GM19025 (cell line): Measurements from ENCODE around the gene ATP11B.
A peak's percentile ranks its signal among the peaks of the same experiment; 100 is the strongest.

ENCODE experiments used
- ATAC-seq: cut with Tn5 transposase; IDR thresholded peaks from one replicate; pipeline ENCODE4 v1.9.1; 2021; ENCODE audit warnings: mild to moderate bottlenecking, low read depth, moderate library complexity; ENCODE audit not compliant: unreplicated experiment

Gene ATP11B

GRCh38 chr3:182792901-182793662, at the start of gene ATP11B:
ATP11B (plus strand) TSS chr3:182793504; CDS start chr3:182793760, 256 bp downstream.
- ATAC-seq: peak; percentile 76

DNA sequence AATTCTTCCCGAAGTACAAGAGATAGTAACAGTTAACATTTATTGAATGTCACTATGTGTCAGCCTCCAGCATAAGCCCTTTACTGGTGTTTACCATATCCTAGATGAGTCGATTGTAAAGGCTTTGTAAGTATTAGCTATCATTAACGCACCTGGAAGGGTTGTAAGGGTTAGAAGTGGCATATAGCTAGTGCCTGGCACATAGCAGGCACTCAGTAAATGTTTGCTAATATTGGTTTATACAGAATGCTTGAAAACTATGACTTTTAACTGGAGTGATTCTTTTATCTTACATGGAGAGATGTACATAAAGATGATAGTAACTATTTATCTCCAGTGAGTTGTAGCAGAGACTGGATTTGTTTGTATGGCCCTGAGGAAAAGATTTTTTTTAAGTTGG, 46.3 kb upstream of the ATP11B start:
- no peak for ATAC-seq

DNA sequence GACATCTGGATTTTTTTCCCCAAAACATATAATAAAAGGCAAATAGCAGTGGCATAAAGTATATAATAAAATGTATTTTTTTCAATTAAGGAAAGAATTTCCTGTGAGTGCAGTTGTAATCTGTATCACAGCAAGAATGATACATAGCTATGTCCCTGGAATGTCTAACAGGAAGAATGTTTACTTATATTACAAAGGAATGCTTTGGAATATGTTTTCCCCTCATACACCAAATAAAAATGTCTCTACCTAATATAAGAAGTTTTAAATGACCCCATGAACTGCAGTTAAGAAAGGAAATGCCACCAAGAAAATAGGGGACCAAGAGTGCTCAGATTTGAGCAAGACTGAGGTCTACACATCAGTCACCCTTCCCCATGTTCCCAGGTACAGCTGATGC, 38.0 kb upstream of the ATP11B start:
- ATAC-seq: no peak

DNA sequence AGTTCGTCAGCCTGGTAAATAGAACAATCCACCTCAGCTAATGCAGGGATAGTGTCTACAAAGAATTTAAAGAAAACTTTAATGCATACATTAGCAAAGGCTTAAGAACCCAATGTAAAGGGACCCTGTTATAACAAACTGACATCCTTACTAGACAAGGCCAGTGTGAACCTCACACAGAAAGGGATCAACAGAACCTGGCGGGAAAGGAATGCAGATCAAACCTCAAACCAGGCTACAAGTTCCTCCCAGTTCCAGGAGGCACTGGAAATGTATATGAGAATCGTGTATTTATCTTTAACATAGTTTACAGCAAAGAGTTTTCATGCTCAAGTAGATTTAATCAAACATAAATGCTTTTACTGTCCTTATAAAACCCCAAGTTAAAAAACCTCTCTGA, 37.6 kb upstream of the ATP11B start:
- no peak for ATAC-seq

GRCh38 chr3:182760576-182761164, 32.6 kb upstream of the ATP11B start:
- no peak for ATAC-seq

GRCh38 chr3:182763896-182764295, 29.4 kb upstream of the ATP11B start:
- no peak for ATAC-seq

DNA sequence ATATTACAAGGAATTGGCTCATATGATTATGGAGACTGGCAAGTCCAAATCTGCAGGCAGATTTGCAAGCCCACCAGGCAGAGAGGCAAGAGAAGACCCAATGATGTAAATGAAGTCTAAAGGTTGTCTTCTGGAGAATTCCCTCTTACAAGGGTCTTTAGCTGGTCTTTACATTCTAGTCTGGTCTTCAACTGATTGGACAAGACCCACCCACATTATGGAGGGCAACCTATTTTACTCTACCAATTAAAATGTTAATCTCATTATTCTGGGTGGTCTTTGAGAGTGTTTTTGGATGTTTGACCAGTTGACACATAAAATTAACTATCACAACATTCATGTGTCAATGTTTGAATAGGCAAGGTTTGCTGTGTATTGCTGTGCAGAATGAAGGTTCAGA, 28.0 kb upstream of the ATP11B start:
- ATAC-seq: no peak

- ATAC-seq: no peak
These were observed 27.2 kb upstream of the ATP11B start for GRCh38 chr3:182766099-182766498.

DNA sequence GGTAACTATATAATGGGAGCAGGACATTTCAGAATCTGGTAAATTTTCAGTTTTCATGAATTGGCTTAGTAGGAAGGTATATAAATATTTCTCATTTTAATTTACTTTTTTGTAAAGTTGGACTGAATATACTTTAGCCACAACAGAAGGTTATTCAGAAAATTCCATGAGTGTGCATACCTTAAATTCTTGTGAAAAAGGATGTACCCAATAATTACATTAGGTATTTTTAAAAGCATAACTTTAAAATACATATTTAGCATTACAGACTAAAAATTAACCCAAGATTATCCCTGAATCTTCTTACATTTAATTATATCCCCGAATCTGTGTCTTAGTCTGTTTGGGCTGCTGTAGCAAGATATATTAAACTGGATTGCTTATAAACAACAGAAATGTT, 24.9 kb upstream of the ATP11B start:
- ATAC-seq: no peak

DNA sequence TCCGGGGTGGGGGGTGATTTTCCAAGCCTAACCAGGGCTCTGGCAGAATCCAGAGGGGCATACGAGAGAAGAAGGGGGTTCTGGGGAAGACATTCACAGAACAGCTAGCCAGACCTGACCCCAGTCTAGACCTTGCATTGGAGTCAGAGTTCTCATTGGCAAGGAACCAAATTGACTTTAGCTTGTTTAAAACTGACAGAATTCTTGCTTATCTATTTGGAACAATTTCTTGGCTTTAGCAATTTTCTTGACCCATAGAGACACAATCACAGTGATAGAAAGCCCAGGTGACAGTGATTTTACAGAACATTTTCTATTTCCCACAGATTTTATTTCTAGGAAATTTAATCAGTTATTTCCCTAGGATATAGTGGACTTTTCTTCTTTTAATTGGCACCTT, 23.6 kb upstream of the ATP11B start:
- no peak for ATAC-seq

DNA sequence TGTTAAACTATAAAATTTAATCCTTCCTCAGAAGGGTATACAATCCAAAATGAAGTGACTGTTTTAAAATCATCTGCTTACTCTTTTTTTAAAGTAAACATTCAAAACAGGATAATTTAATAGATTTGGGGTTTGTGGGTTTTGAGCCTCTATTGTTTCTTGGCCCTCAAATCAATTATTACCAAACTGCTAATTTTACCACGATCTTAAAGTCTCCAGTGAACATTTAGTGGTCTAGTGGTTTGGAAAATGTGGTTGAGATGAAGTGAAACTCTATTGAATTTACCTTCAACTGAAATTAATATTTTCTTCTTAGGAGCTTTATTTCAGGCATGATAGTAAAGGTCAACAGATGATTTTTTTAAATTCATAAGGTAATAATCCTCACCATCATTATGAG, 11.2 kb upstream of the ATP11B start:
- ATAC-seq: no peak

GRCh38 chr3:182783106-182783505, 10.2 kb upstream of the ATP11B start:
- no peak for ATAC-seq

DNA sequence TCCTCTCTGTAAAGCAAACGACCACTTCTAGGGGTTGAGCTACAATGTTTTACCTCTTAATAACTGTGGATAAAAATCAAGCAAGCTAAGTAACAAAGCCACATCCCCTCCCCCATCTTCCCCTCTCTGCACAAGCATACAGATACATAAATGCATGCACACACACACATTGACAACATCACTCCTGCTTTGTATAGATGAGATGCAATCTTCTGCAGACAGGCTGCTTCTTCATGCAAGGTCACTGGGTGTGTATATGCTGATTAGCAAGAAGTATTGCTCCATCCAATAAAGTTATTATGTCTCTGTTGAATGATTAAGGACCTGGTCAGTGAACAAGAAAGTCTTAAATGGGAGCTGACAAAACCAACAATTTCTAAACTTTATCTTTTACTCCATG, 8.8 kb upstream of the ATP11B start:
- ATAC-seq: no peak

DNA sequence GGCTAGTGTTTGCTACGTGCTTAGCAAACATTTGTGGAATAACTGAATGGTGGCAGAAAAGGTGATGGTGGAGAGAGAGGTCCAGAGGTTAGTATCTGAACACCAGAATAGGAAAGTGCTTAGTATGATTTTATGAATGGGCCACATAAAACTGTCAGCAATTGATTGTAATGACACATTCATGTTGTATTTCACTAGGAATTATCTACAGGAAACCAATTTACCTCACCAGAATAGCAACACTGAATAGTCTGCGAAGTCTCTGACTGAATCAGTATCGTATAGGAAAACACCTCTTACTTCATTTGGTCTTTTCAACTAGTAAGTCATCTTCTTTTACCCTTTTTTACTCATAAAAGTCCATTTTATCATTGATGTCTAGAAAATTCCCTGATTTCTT, 8.2 kb upstream of the ATP11B start:
- no peak for ATAC-seq

DNA sequence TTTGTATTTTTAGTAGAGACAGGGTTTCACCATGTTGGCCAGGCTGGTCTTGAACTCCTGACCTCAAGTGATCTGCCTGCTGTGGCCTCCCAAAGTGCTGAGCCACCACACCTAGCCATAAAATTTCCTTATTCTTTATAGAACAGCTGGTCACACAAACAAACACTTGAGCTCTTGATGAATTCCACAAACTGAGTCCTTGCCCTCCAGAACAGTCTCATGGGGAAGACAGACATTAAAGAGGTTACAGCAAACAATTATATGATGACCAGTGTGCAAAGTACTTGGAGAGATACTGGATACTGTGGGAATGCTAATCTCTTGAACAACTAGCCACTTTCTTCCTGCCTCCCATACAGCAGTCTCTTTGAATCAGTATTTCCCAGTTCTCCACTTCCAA, 7.5 kb upstream of the ATP11B start:
- no peak for ATAC-seq

GRCh38 chr3:182786564-182787196, 6.6 kb upstream of the ATP11B start:
- no peak for ATAC-seq

- ATAC-seq: no peak
These were observed 5.8 kb upstream of the ATP11B start for GRCh38 chr3:182787302-182788036.

GRCh38 chr3:182789371-182789770, 3.9 kb upstream of the ATP11B start:
- no peak for ATAC-seq

GRCh38 chr3:182790612-182791011, 2.7 kb upstream of the ATP11B start:
- ATAC-seq: no peak

DNA sequence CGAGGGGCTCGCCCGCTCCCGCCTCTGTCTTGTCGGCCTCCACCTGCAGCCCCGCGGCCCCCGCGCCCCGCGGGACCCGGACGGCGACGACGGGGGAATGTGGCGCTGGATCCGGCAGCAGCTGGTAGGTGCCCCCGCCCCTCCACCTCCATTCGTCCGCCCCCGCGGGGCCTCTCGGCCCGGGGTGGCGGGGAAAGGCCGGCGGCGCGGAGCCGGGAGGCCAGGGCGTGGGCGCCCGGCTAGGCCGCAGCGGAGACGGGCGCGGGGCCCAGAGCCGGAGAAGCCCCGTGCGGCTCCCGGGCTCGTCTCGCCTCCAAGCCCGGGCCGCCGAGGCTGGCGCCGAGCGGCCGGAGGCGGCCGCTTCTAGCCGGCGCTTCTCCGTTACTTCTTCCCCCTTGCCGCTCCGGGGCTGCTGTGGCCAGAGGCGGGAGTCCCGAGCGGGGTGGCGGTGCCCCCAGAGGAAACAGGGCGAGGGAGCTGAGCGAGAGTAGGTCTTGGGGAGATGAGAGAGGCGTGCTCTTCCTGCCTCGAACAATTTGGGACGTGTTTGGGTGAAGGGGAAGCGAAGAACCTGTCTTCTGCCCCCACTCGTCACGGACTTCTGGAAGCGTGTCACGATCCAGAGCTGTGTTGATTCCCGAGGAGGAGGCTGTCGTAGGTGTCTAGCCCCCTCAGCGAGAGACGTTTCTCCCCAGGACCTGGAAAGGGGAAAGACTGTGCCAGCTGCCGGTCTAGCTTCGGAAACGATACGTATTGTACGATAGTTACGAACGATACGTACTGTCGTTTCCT, 555 bp downstream of the ATP11B start:
- ATAC-seq: peak; percentile 43
